HepG2 (cell line): ENCODE measurements around the gene AZU1. TPM values are rescaled to one million over a fixed set of nuclear protein-coding genes. Genes with fewer than 3 reads are reported as not detected.

Experiments
- ATAC-seq: fragments of 200-7000 bp; cut with Tn5 transposase; 3 replicates; pipeline ENCODE4 v1.9.1; 2020; ENCODE audit warnings: mild to moderate bottlenecking, moderate library complexity
- BruUV-seq: library from RNA; stranded (reverse); fragments of 400-500 nt; replicated peaks from 2 replicates; lab custom pipeline; 2021; lab: Mats Ljungman, UMichigan
- CTCF ChIA-PET: fragments of 300-600 bp; formaldehyde crosslinking; extraction: SDS; loops from one replicate; lab custom pipeline; 2021; ENCODE audit warnings: low total read pairs, inconsistent platforms, low intra/inter-chr PET ratio; lab: Yijun Ruan, JAX
- POLR2A ChIA-PET: fragments of 350-600 bp; sonication (Branson Sonifier 250); formaldehyde crosslinking; loops from one replicate; lab custom pipeline; 2020; ENCODE audit warnings: antibody characterized with exemption, inconsistent platforms; lab: Yijun Ruan, JAX
- DNase-seq: peaks from one replicate; pipeline ENCODE4 v3.0.0-alpha.2; 2015; ENCODE audit warnings: low spot score
- FAIRE-seq: peaks from 3 replicates; lab custom pipeline; 2011; peaks lifted over from hg19 to GRCh38; lab: Jason Lieb, UNC
- H2AFZ ChIP-seq: one replicate; pipeline ENCODE4 v1.6.1; 2011; ENCODE audit warnings: low read length, inconsistent platforms
- H3K27ac ChIP-seq: fragments of 300-600 bp; 3 replicates; pipeline ENCODE4 v1.8.0; 2011; ENCODE audit warnings: mixed run types, mild to moderate bottlenecking, mixed read lengths, low read length, inconsistent platforms; ENCODE audit not compliant: insufficient read depth; ENCODE audit errors: extremely low read length
- H3K27me3 ChIP-seq, 2 experiments: fragments of 200-600 bp in 1 of 2; 2 replicates in 1 of 2; 3 replicates in 1 of 2; pipeline versions ENCODE4 v1.6.0 to v1.8.0; 2011; ENCODE audit warnings: low read length in 2 of 2, mild to moderate bottlenecking in 2 of 2, moderate library complexity in 2 of 2, inconsistent platforms in 1 of 2; ENCODE audit not compliant: insufficient read depth in 2 of 2, control insufficient read depth in 1 of 2
- H3K36me3 ChIP-seq, 2 experiments: fragments of 200-600 bp in 1 of 2; replicated peaks in 1 of 2; 2 replicates in 1 of 2; 3 replicates in 1 of 2; pipeline versions ENCODE4 v1.5.1 to v1.8.0; 2011; ENCODE audit warnings: low read length in 2 of 2, inconsistent platforms in 1 of 2; ENCODE audit not compliant: insufficient read depth in 2 of 2, control insufficient read depth in 1 of 2
- H3K4me1 ChIP-seq: 2 replicates; pipeline ENCODE4 v1.5.1; 2012; ENCODE audit warnings: low read length, inconsistent platforms; ENCODE audit not compliant: insufficient read depth
- H3K4me2 ChIP-seq: 2 replicates; pipeline ENCODE4 v1.6.0; 2011; ENCODE audit warnings: low read depth, low read length, inconsistent platforms
- H3K4me3 ChIP-seq, 3 experiments: fragments of 200-600 bp in 1 of 3; sonication (generic), shearing (Covaris generic) in 1 of 3; replicated peaks in 1 of 3; 2 replicates each; pipeline ENCODE4 v1.5.1; 2011 to 2016; ENCODE audit warnings: low read length in 3 of 3, inconsistent platforms in 2 of 3, low read depth in 2 of 3, mild to moderate bottlenecking in 2 of 3, control low read depth in 1 of 3, mixed read lengths in 1 of 3; ENCODE audit not compliant: insufficient read depth in 1 of 3
- H3K79me2 ChIP-seq: one replicate; pipeline ENCODE4 v1.6.1; 2011; ENCODE audit warnings: low read length, inconsistent platforms; ENCODE audit not compliant: insufficient read depth
- H3K9ac ChIP-seq: 2 replicates; pipeline ENCODE4 v1.6.0; 2011; ENCODE audit warnings: mild to moderate bottlenecking, low read depth, low read length, inconsistent platforms; ENCODE audit not compliant: insufficient read depth
- H3K9me3 ChIP-seq: 2 replicates; pipeline ENCODE4 v1.5.1; 2012; ENCODE audit warnings: mild to moderate bottlenecking, low read length
- H4K20me1 ChIP-seq: 2 replicates; pipeline ENCODE4 v1.6.0; 2011; ENCODE audit warnings: inconsistent platforms, mild to moderate bottlenecking, low read length, moderate library complexity; ENCODE audit not compliant: insufficient read depth
- ARNT2 ChIP-seq: sonication (generic); formaldehyde crosslinking; IDR thresholded peaks from 2 replicates; pipeline ENCODE4 v1.8.0; 2022; ENCODE audit warnings: mild to moderate bottlenecking, low read depth, missing genetic modification reagents, moderate library complexity
- CCAR2 ChIP-seq: fragments of 200-400 bp; formaldehyde crosslinking; optimal IDR thresholded peaks from 2 replicates; pipeline ENCODE3; 2018; ENCODE audit warnings: low read depth, mild to moderate bottlenecking, low read length, moderate library complexity
- CHD2 ChIP-seq: IDR thresholded peaks from 2 replicates; pipeline ENCODE4 v1.6.1; 2011; ENCODE audit warnings: low read depth, low read length, improper control_type of control experiment
- HOXA3 ChIP-seq: sonication (generic); formaldehyde crosslinking; IDR thresholded peaks from 2 replicates; pipeline ENCODE4 v1.5.0; 2020; ENCODE audit warnings: missing genetic modification reagents
- MTA1 ChIP-seq: sonication (generic); formaldehyde crosslinking; IDR thresholded peaks from 2 replicates; pipeline ENCODE4 v1.4.0; 2020; ENCODE audit warnings: missing genetic modification reagents, mild to moderate bottlenecking, borderline replicate concordance
- NFE2L1 ChIP-seq: sonication (generic); formaldehyde crosslinking; IDR thresholded peaks from 2 replicates; pipeline ENCODE4 v1.4.0; 2020; ENCODE audit warnings: missing genetic modification reagents, mild to moderate bottlenecking, borderline replicate concordance
- ZNF607 ChIP-seq: sonication (generic); formaldehyde crosslinking; IDR thresholded peaks from 2 replicates; pipeline ENCODE4 v1.5.1; 2020; ENCODE audit warnings: missing genetic modification reagents, mild to moderate bottlenecking, borderline replicate concordance
- ZNF761 ChIP-seq: sonication (generic); formaldehyde crosslinking; conservative IDR thresholded peaks from 2 replicates; pipeline ENCODE4 v1.4.0; 2020; ENCODE audit warnings: mild to moderate bottlenecking, missing genetic modification reagents
- ZNF766 ChIP-seq: sonication (generic); formaldehyde crosslinking; IDR thresholded peaks from 2 replicates; pipeline ENCODE4 v1.5.0; 2020; ENCODE audit warnings: missing genetic modification reagents, borderline replicate concordance
- WGBS: methylation state at CpG from one replicate; pipeline ENCODE4 v1.1.6; 2017; ENCODE audit warnings: low lambda C conversion rate; 5-methylcytosine and 5-hydroxymethylcytosine counted together
- in situ Hi-C: cut with HindIII; loops from 2 replicates; pipeline ENCODE4 v1.10.0; 2017; ENCODE audit warnings: low pct_unique_long_range_greater_than_20kb; ENCODE audit not compliant: extremely low pct_ligation_motif_present
- intact Hi-C: fragments of 100-400 bp; cut with micrococcal nuclease; formaldehyde crosslinking; loops from one replicate; pipeline ENCODE4 v1.10.0; 2022; ENCODE audit not compliant: unreplicated experiment
- polyA plus RNA-seq, 8 experiments: library from polyadenylated mRNA; depleted of rRNA in 3 of 8; stranded (reverse) in 7 of 8; unstranded in 1 of 8; fragments of >200 nt; fragmentation: Illumina TruSeq in 4 of 8; extraction: Trizol in 4 of 8; gene quantifications; 2 replicates each; pipeline versions ENCODE4 v1.2.1 to v1.2.3, GENCODE V29; 2011 to 2016; ENCODE audit warnings: low read depth in 4 of 8, missing spikeins in 1 of 8, mixed read lengths in 1 of 8; ENCODE audit not compliant: insufficient read depth in 1 of 8
- total RNA-seq, 5 experiments: library from RNA; depleted of rRNA; stranded (reverse); fragments of >200 nt; fragmentation: Illumina TruSeq; extraction: Trizol; gene quantifications; 2 replicates each; pipeline ENCODE4 v1.2.3, GENCODE V29; 2016; ENCODE audit warnings: low read depth in 1 of 5
- TF ChIP-seq, protein P1 (sequence below): IDR thresholded peaks from 2 replicates; pipeline ENCODE4 v1.6.1; 2018; ENCODE audit warnings: missing genetic modification reagents
- TF ChIP-seq, protein P2 (sequence below): sonication (generic); formaldehyde crosslinking; IDR thresholded peaks from 2 replicates; pipeline ENCODE4 v1.4.0; 2020; ENCODE audit warnings: missing genetic modification reagents
- TF ChIP-seq, protein P3 (sequence below): sonication (generic); formaldehyde crosslinking; conservative IDR thresholded peaks from 2 replicates; pipeline ENCODE4 v1.5.0; 2020; ENCODE audit warnings: missing genetic modification reagents
- TF ChIP-seq, protein P4 (sequence below): sonication (generic); formaldehyde crosslinking; IDR thresholded peaks from 2 replicates; pipeline ENCODE4 v1.5.0; 2020; ENCODE audit warnings: missing genetic modification reagents, mild to moderate bottlenecking, borderline replicate concordance

Gene AZU1
- total and polyA plus RNA-seq, 2 of the 13 experiments (the other 11 are each of a cell fraction or from before 2014, with no cell fraction given): not detected

DNA sequence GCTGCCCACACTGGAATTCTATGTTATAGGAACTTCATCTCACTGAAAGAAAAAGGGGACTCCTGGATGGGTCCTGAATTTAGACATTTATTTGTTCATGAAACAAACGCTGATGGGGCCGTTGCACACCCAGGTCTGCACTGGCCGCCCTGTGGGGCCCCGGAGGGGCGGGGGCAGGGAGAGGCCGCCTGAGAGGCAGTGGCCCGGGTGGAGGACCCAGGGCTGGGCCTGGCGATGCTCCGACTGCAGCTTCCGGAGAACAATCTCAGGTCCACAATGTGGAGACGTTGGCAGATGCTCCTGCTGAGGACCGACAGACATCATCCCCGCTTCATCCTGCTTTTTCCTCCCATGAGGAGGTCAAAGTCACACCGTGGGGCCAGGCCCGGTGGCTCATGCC is 46.7 kb upstream of the AZU1 start:
- no peak overlapping the region for H3K27ac ChIP-seq
- POLR2A ChIA-PET: interaction anchor here (2.0 kb wide), 1 partner anchor 16 kb away, joined by 10 read pairs; the partner anchor contains the start of gene PTBP1
- 28% methylated on average over 11 of the region's 15 CpGs for WGBS
- ATAC-seq (no peak), DNase-seq (no peak), FAIRE-seq (no peak)
- H4K20me1 ChIP-seq: no peaks in the 10 kb centered on the region
- H3K9ac ChIP-seq: peak overlapping the region; percentile 25
- peak overlapping the region; percentile 83 for H3K4me2 ChIP-seq
- H3K4me1 ChIP-seq: peaks cover 56% of the 10 kb centered on the region
- BruUV-seq: no TSS peak
- intact Hi-C loops: loop anchor here (10.0 kb wide), 1 partner anchor 214 kb away; no protein-coding TSS in a partner anchor
- H2AFZ ChIP-seq: no peak overlapping the region
- peak overlapping the region in 2 of 3 experiments; percentile 15 to 42; a peak in 3 of 6 replicates for H3K4me3 ChIP-seq
- H3K79me2 ChIP-seq: peaks cover 5% of the 10 kb centered on the region
- in situ Hi-C loops: no loop called here
- TF ChIP-seq ARNT2 (CRISPR knock-in tag) (no peak), MTA1 (CRISPR knock-in tag) (no peak), ZNF761 (no peak), HOXA3 (CRISPR knock-in tag) (0 out of 2 replicates have a peak, but pooled peaks have one; percentile 13), CHD2 (no peak), CCAR2 (no peak), ZNF607 (no peak), ZNF766 (CRISPR knock-in tag) (no peak), NFE2L1 (no peak)
- TF ChIP-seq, protein P1, sequence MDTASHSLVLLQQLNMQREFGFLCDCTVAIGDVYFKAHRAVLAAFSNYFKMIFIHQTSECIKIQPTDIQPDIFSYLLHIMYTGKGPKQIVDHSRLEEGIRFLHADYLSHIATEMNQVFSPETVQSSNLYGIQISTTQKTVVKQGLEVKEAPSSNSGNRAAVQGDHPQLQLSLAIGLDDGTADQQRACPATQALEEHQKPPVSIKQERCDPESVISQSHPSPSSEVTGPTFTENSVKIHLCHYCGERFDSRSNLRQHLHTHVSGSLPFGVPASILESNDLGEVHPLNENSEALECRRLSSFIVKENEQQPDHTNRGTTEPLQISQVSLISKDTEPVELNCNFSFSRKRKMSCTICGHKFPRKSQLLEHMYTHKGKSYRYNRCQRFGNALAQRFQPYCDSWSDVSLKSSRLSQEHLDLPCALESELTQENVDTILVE (CRISPR knock-in tag): no peak
- TF ChIP-seq, protein P2, sequence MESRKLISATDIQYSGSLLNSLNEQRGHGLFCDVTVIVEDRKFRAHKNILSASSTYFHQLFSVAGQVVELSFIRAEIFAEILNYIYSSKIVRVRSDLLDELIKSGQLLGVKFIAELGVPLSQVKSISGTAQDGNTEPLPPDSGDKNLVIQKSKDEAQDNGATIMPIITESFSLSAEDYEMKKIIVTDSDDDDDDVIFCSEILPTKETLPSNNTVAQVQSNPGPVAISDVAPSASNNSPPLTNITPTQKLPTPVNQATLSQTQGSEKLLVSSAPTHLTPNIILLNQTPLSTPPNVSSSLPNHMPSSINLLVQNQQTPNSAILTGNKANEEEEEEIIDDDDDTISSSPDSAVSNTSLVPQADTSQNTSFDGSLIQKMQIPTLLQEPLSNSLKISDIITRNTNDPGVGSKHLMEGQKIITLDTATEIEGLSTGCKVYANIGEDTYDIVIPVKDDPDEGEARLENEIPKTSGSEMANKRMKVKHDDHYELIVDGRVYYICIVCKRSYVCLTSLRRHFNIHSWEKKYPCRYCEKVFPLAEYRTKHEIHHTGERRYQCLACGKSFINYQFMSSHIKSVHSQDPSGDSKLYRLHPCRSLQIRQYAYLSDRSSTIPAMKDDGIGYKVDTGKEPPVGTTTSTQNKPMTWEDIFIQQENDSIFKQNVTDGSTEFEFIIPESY (CRISPR knock-in tag): peak; percentile 65
- TF ChIP-seq, protein P3, sequence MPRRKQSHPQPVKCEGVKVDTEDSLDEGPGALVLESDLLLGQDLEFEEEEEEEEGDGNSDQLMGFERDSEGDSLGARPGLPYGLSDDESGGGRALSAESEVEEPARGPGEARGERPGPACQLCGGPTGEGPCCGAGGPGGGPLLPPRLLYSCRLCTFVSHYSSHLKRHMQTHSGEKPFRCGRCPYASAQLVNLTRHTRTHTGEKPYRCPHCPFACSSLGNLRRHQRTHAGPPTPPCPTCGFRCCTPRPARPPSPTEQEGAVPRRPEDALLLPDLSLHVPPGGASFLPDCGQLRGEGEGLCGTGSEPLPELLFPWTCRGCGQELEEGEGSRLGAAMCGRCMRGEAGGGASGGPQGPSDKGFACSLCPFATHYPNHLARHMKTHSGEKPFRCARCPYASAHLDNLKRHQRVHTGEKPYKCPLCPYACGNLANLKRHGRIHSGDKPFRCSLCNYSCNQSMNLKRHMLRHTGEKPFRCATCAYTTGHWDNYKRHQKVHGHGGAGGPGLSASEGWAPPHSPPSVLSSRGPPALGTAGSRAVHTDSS (CRISPR knock-in tag): no peak
- TF ChIP-seq, protein P4, sequence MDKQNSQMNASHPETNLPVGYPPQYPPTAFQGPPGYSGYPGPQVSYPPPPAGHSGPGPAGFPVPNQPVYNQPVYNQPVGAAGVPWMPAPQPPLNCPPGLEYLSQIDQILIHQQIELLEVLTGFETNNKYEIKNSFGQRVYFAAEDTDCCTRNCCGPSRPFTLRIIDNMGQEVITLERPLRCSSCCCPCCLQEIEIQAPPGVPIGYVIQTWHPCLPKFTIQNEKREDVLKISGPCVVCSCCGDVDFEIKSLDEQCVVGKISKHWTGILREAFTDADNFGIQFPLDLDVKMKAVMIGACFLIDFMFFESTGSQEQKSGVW (CRISPR knock-in tag): no peak
- CTCF ChIA-PET: no interaction called here
- no peaks in the 10 kb centered on the region for H3K9me3 ChIP-seq
- no peaks in the 10 kb centered on the region for H3K36me3 ChIP-seq
- H3K27me3 ChIP-seq: no peaks in the 10 kb centered on the region
